Neural cell (in vitro differentiated cells): ENCODE measurements around the gene RAPGEF3.

Source experiments
- EZH2 ChIP-seq: fragments of 200-600, 300-800 bp; shearing (Covaris generic), sonication (generic); IDR thresholded peaks from 2 replicates; pipeline ENCODE4 v1.6.1; 2014; ENCODE audit warnings: antibody characterized with exemption, low read length, borderline replicate concordance, mild to moderate bottlenecking; ENCODE audit not compliant: insufficient read depth, poor library complexity, severe bottlenecking
- MXI1 ChIP-seq: fragments of 450-650 bp; conservative IDR thresholded peaks from 2 replicates; pipeline ENCODE4 v1.6.1; 2014; ENCODE audit warnings: antibody characterized with exemption, mild to moderate bottlenecking; ENCODE audit not compliant: poor library complexity, severe bottlenecking
- POLR2AphosphoS5 ChIP-seq: IDR thresholded peaks from 2 replicates; pipeline ENCODE4 v1.6.1; 2012
- RAD21 ChIP-seq: fragments of 450-650 bp; conservative IDR thresholded peaks from 2 replicates; pipeline ENCODE4 v1.6.1; 2014; ENCODE audit warnings: antibody characterized with exemption, mild to moderate bottlenecking, moderate library complexity
- REST ChIP-seq: IDR thresholded peaks from 2 replicates; pipeline ENCODE4 v1.6.1; 2012; ENCODE audit warnings: borderline replicate concordance
- SMC3 ChIP-seq: fragments of 450-650 bp; conservative IDR thresholded peaks from 2 replicates; pipeline ENCODE4 v1.6.1; 2014; ENCODE audit warnings: antibody characterized with exemption, mild to moderate bottlenecking, moderate library complexity; ENCODE audit not compliant: poor library complexity
- TAF1 ChIP-seq: IDR thresholded peaks from 2 replicates; pipeline ENCODE4 v1.6.1; 2012; ENCODE audit warnings: low read depth
- TF ChIP-seq, protein P1 (sequence below): fragments of 450-650 bp; IDR thresholded peaks from 2 replicates; pipeline ENCODE4 v1.5.1; 2014; ENCODE audit warnings: antibody characterized with exemption, mild to moderate bottlenecking, moderate library complexity; ENCODE audit not compliant: poor library complexity, severe bottlenecking

- TF ChIP-seq EZH2 (no peak), POLR2AphosphoS5 (no peak), SMC3 (no peak), MXI1 (no peak), RAD21 (no peak), REST (no peak), TAF1 (no peak)
- TF ChIP-seq, protein P1, sequence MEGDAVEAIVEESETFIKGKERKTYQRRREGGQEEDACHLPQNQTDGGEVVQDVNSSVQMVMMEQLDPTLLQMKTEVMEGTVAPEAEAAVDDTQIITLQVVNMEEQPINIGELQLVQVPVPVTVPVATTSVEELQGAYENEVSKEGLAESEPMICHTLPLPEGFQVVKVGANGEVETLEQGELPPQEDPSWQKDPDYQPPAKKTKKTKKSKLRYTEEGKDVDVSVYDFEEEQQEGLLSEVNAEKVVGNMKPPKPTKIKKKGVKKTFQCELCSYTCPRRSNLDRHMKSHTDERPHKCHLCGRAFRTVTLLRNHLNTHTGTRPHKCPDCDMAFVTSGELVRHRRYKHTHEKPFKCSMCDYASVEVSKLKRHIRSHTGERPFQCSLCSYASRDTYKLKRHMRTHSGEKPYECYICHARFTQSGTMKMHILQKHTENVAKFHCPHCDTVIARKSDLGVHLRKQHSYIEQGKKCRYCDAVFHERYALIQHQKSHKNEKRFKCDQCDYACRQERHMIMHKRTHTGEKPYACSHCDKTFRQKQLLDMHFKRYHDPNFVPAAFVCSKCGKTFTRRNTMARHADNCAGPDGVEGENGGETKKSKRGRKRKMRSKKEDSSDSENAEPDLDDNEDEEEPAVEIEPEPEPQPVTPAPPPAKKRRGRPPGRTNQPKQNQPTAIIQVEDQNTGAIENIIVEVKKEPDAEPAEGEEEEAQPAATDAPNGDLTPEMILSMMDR = no peak
Observed at GRCh38 chr12:47754881-47755280, 3.8 kb downstream of the RAPGEF3 start.
